Activated CD4-positive, alpha-beta T cell treated with anti-CD3 and anti-CD28 coated beads, Interleukin-2, amount 10 ng/mL, durations not matched to agents 7 days and 5 days (primary cell): Measurements from ENCODE around the gene SPEM2. TPM values are rescaled to one million over a fixed set of nuclear protein-coding genes. Genes with fewer than 3 reads are reported as not detected.

Experiments
- CTCF ChIA-PET: fragments of 350-600 bp; sonication (Branson Sonifier 250); formaldehyde crosslinking; loops from one replicate; lab custom pipeline; 2021; ENCODE audit warnings: antibody characterized with exemption; lab: Charles Lee
- POLR2A ChIA-PET: fragments of 350-600 bp; sonication (Branson Sonifier 250); formaldehyde crosslinking; loops from one replicate; lab custom pipeline; 2021; ENCODE audit warnings: antibody characterized with exemption; lab: Charles Lee
- DNase-seq: peaks from one replicate; pipeline ENCODE4 v3.0.0-alpha.2; 2020
- H3K27ac Mint-ChIP-seq: one replicate; pipeline ENCODE4 v1.8.0; 2021; ENCODE audit warnings: mild to moderate bottlenecking, moderate library complexity, mixed read lengths
- H3K27me3 Mint-ChIP-seq: one replicate; pipeline ENCODE4 v1.8.0; 2021; ENCODE audit warnings: mixed read lengths
- H3K36me3 Mint-ChIP-seq: one replicate; pipeline ENCODE4 v1.8.0; 2021; ENCODE audit warnings: low read depth, mixed read lengths
- H3K4me1 Mint-ChIP-seq: one replicate; pipeline ENCODE4 v1.8.0; 2021; ENCODE audit warnings: mixed read lengths
- H3K4me3 Mint-ChIP-seq: one replicate; pipeline ENCODE4 v1.8.0; 2021; ENCODE audit warnings: mild to moderate bottlenecking, moderate library complexity, mixed read lengths
- H3K9me3 Mint-ChIP-seq: one replicate; pipeline ENCODE4 v1.8.0; 2021; ENCODE audit warnings: mixed read lengths
- total RNA-seq, 2 experiments: library from RNA; stranded (reverse); gene quantifications; one replicate each; pipeline ENCODE4 v1.2.3, GENCODE V29; 2021

Gene SPEM2
- total RNA-seq, 2 experiments from 2014 or later, result not detected

DNA sequence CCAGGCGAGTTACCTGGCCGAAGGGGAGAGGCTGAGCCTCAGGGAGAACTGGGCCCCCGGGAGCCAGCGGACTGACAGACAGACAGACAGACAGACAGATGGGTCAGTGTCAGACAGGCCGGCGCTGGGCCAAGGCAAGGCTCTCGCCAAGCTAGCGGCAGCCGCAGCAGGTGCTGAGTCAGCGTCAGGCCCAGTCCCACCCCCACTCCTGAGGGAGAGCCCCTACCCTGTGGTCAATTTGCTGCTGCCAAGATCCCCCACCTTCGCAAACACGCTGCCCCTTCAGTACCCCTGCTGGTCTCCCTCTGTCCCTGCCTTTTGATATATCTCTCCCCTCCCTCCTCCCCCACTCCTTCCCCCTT, 15.4 kb downstream of the SPEM2 start:
- Mint-ChIP-seq H3K4me3 (peak overlapping the region; percentile 80), H3K27me3 (peaks cover 50% of the 10 kb centered on the region), H3K9me3 (no peaks in the 10 kb centered on the region), H3K36me3 (peaks cover 28% of the 10 kb centered on the region), H3K4me1 (peaks cover 47% of the 10 kb centered on the region), H3K27ac (no peak overlapping the region)
- peak; percentile 19 for DNase-seq
- POLR2A ChIA-PET, result no interaction called here
- CTCF ChIA-PET, result interaction anchor here (0.9 to 1.9 kb wide), 7 partner anchors 14 to 145 kb away, joined by 3 to 10 read pairs (median 4); partner anchors contain the start of gene TMEM95

DNA sequence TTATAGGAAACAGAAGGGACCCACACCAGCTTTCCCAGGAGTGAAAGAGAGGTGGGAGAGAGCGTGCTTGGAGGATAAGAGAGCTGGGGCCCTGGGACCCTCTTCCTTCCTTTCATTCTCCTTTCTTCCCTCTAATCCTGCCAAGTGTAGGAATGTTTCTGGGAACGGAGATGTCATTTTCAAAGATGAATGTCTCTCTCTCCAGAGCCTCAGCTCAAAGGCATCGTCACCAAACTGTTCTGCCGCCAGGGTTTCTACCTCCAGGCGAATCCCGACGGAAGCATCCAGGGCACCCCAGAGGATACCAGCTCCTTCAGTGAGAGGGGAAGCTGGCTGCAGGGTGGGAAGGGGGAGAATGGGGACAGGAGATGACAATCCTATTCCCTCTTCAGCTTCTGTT, 15.8 kb downstream of the SPEM2 start:
- ChIA-PET POLR2A (interaction anchor here (0.5 to 0.6 kb wide), 2 partner anchors 18 to 93 kb away, joined by 3 to 4 read pairs; no protein-coding TSS in a partner anchor), CTCF (interaction anchor here (0.7 to 1.9 kb wide), 7 partner anchors 13 to 145 kb away, joined by 3 to 10 read pairs (median 4); partner anchors contain the start of gene TMEM95)
- Mint-ChIP-seq H3K27me3 (peaks cover 55% of the 10 kb centered on the region), H3K27ac (no peak overlapping the region), H3K36me3 (peaks cover 28% of the 10 kb centered on the region), H3K4me1 (peaks cover 46% of the 10 kb centered on the region), H3K9me3 (no peaks in the 10 kb centered on the region), H3K4me3 (no peak overlapping the region)
- DNase-seq, result no peak

DNA sequence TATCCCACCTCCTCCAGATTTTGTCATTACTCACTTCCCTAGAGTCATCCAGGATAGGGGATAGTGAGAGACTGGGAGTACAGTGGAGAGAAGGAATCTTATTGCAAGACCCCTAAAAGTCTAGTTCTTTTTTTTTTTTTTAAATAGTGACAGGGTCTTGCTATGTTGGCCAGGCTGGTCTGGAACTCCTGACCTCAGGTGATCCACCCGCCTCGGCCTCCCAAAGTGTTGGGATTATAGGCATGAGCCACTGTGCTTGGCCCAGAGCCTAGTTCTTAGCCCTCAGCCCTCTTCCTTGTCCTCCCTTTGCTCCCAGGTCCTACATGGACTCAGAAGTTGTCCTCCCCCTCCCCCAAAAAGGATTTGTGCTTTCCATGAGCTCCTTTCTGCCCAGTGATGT, 16.7 kb downstream of the SPEM2 start:
- no peak overlapping the region for H3K27ac Mint-ChIP-seq
- ChIA-PET CTCF (interaction anchor here (0.7 to 1.9 kb wide), 4 partner anchors 20 to 119 kb away, joined by 3 to 10 read pairs (median 5); partner anchors contain the start of gene TMEM95), POLR2A (no interaction called here)
- no peaks in the 10 kb centered on the region for H3K9me3 Mint-ChIP-seq
- no peak for DNase-seq
- no peak overlapping the region for H3K4me3 Mint-ChIP-seq
- H3K4me1 Mint-ChIP-seq, result peaks cover 42% of the 10 kb centered on the region
- H3K36me3 Mint-ChIP-seq, result peaks cover 29% of the 10 kb centered on the region
- peaks cover 59% of the 10 kb centered on the region for H3K27me3 Mint-ChIP-seq

DNA sequence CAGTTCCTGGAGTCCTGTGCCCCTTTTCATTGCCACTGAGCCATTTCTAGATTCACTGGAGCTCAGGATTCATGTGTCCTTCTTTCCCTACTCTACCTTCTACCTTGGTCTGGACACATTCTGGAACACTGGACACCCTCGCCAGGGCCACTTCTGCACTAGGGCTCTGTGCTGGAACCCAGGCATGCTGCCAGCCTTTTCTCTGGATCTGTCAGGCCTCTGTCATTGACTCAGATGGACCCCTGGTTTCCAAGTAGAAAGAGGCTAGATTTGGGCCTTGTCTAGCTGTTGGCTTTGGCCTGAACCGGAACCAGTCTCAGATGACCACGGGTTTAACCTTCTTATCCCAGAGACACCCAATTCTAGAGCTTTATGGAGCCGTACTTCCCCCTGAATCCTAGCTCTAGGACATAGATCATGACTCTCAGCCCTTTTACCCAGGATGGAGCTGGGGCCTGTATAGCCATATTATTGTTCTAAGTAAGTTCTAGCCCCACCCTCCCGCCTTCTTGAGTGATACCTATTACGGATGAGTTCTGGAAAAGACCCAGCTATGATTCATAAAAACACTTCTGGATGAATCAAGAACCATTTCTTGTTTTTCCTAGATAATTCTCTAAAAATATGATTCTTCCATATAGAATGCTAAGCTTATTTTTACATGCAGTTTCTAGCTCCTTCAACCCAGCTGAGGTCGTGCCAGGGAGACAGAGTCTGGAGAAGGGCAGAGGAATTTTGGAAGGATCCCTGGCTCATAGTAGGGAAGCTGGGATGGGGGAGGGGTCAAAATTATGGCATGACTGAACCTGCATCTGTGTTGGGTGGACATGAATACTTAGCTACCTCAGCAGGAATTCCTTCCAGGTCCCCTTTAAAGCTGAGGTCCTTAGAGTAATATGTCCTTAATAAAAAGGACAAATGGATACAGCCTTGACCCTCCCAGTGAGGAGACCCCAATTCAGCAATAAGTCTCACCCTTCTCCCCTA, 18.4 kb downstream of the SPEM2 start:
- H3K36me3 Mint-ChIP-seq, result peaks cover 27% of the 10 kb centered on the region
- no peak overlapping the region for H3K27ac Mint-ChIP-seq
- H3K27me3 Mint-ChIP-seq, result peaks cover 59% of the 10 kb centered on the region
- ChIA-PET CTCF (interaction anchor here (0.6 to 2.8 kb wide), 13 partner anchors 8 to 171 kb away, joined by 3 to 28 read pairs (median 3); partner anchors contain the start of genes FXR2, SENP3, SPEM3 and TMEM102), POLR2A (no interaction called here)
- DNase-seq, result no peak
- peaks cover 31% of the 10 kb centered on the region for H3K4me1 Mint-ChIP-seq
- no peaks in the 10 kb centered on the region for H3K9me3 Mint-ChIP-seq
- no peak overlapping the region for H3K4me3 Mint-ChIP-seq

DNA sequence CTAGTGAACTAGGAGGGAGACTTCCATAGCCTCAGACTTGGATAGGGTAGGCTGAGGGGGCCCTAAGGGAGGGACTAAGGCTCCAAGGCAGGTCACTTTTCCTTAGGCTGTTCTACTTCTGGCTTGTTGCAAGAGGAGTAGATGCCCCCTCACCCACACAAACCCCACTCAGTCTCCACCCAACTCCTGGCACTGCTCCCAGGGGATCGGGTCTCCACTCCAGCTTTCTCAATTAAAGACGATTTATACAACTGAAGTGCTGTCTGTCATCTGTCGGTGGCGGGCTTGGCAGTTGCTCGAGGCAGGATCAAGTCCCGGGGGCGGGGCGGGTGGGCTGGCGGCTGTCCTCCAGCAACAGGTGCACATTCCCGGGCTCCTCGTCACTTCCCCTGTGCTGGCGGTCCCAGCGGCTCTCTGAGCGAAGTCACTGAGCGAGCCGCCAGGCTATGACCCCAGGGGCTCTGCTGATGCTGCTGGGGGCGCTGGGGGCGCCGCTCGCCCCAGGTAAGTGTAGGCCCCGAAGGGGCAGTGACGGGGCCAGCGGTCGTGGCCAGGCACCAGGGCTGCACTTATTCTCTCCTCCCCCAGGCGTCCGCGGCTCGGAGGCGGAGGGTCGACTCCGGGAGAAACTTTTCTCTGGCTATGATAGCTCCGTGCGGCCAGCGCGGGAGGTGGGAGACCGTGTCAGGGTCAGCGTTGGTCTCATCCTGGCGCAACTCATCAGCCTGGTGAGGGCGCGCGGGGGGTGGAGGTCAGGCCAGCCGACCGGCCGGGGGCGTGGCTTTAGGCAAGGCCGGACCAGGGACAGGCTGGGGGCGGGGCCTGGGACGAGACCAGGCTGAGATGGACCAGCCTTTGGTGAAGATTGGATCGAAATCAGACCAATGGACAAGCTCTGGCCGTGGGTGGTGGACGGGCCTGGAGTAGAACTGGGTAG, 19.5 kb downstream of the SPEM2 start, which contains the start of gene CHRNB1:
Gene CHRNB1, plus strand, starts transcription at position 380 of the 937 bp plus-strand sequence. Its CDS starts 67 bp downstream, at position 447.
- CTCF ChIA-PET, result interaction anchor here (0.5 to 2.8 kb wide), 11 partner anchors 9 to 170 kb away, joined by 3 to 28 read pairs (median 3); partner anchors contain the start of genes FXR2, SENP3, SOX15 and TMEM102
- POLR2A ChIA-PET, result no interaction called here
- DNase-seq, result no peak

DNA sequence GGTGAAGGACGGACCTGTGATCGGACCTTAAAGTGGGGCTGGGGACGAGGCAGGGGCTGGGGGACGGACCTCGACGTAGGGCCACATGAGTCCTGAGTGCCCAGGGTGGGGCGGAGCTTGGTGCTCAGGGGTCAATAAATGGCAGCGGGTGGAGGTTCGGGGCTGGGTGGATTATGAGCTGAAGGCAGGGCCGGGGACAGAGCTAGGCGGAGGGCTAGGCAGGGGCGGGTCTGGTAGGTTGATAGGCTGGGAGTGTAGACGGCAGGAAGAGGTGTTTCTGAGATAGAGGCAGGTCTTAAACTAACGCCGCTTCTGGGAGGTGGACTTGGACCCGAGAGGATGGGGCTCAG, 20.2 kb downstream of the SPEM2 start:
- H3K27ac Mint-ChIP-seq, result peak overlapping the region; percentile 33
- peaks cover 23% of the 10 kb centered on the region for H3K36me3 Mint-ChIP-seq
- ChIA-PET CTCF (interaction anchor here (0.5 to 2.8 kb wide), 6 partner anchors 9 to 144 kb away, joined by 3 to 28 read pairs (median 6); partner anchors contain the start of genes SENP3, SOX15 and TMEM102), POLR2A (interaction anchor here (0.6 kb wide), 1 partner anchor 41 kb away, joined by 4 read pairs; the partner anchor contains the start of gene TMEM256)
- H3K4me1 Mint-ChIP-seq, result peaks cover 23% of the 10 kb centered on the region
- H3K27me3 Mint-ChIP-seq, result peaks cover 49% of the 10 kb centered on the region
- peak overlapping the region; percentile 72 for H3K4me3 Mint-ChIP-seq
- no peaks in the 10 kb centered on the region for H3K9me3 Mint-ChIP-seq
- peak; percentile 47 for DNase-seq

More for the DNA sequence above, 19.5 kb downstream of the SPEM2 start, which contains the start of gene CHRNB1:
- Mint-ChIP-seq H3K27ac (peak within 1 kb of the TSS; percentile 33), H3K4me1 (peaks cover 26% of the 10 kb centered on the region), H3K36me3 (peaks cover 23% of the 10 kb centered on the region), H3K4me3 (peak within 1 kb of the TSS; percentile 72), H3K9me3 (no peaks in the 10 kb centered on the region), H3K27me3 (peaks cover 55% of the 10 kb centered on the region)

DNA sequence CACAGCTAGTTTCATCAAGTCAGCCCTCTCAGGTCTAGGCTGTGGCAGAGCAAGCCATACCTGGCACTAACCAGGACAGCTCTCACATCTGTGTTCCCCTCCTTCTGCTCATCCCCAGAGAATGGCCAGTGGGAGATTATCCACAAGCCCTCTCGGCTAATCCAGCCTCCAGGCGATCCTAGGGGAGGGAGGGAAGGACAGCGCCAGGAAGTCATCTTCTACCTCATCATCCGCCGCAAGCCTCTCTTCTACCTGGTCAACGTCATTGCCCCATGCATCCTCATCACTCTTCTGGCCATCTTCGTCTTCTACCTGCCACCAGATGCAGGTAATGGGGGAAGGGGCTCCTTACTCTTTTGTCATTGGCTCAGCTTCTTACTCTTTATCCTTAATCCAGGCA, 23.0 kb downstream of the SPEM2 start:
- Mint-ChIP-seq H3K9me3 (no peaks in the 10 kb centered on the region), H3K4me1 (peaks cover 28% of the 10 kb centered on the region), H3K27ac (no peak overlapping the region), H3K36me3 (peaks cover 27% of the 10 kb centered on the region), H3K27me3 (peaks cover 33% of the 10 kb centered on the region), H3K4me3 (no peak overlapping the region)
- ChIA-PET CTCF (interaction anchor here (1.3 kb wide), 1 partner anchor 112 kb away, joined by 3 read pairs; no protein-coding TSS in a partner anchor), POLR2A (interaction anchor here (0.7 kb wide), 1 partner anchor 139 kb away, joined by 3 read pairs; no protein-coding TSS in a partner anchor)
- no peak for DNase-seq

DNA sequence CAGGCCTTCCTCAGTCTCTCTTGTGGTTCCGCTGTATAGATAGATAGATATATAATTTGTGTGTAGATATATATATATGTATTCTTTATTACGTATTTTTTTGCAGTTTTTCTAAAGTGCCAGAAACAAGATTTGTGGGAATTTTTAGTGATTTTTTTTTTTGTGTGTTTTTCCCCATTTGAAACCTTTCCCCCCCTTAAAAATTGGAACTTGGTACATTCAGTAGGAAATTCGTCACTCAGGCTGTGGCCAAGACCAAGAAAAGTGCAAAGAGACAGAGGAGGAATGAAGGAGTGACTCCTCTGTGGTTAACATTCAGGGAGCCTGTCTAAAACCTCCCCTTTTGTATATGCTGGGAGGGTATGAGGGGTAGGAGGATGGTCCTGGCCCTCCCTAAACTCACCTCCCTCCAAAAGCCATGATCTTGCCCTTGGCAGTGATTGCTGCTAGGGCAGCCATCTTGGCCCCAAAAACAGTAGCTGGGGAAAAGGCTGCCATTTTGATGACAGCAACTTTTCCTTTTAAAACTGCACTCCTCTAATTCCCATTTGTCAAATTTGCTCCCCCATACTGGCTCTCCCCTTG, 34.6 kb downstream of the SPEM2 start:
- peaks cover 25% of the 10 kb centered on the region for H3K4me1 Mint-ChIP-seq
- ChIA-PET CTCF (interaction anchor here (1.6 to 3.5 kb wide), 2 partner anchors 16 to 23 kb away, joined by 4 to 14 read pairs; no protein-coding TSS in a partner anchor), POLR2A (interaction anchor here (0.8 kb wide), 1 partner anchor 24 kb away, joined by 5 read pairs; the partner anchor contains the start of gene POLR2A)
- H3K36me3 Mint-ChIP-seq, result peaks cover 37% of the 10 kb centered on the region
- no peak overlapping the region for H3K4me3 Mint-ChIP-seq
- H3K27me3 Mint-ChIP-seq, result no peaks in the 10 kb centered on the region
- H3K27ac Mint-ChIP-seq, result no peak overlapping the region
- no peak for DNase-seq
- H3K9me3 Mint-ChIP-seq, result no peaks in the 10 kb centered on the region

DNA sequence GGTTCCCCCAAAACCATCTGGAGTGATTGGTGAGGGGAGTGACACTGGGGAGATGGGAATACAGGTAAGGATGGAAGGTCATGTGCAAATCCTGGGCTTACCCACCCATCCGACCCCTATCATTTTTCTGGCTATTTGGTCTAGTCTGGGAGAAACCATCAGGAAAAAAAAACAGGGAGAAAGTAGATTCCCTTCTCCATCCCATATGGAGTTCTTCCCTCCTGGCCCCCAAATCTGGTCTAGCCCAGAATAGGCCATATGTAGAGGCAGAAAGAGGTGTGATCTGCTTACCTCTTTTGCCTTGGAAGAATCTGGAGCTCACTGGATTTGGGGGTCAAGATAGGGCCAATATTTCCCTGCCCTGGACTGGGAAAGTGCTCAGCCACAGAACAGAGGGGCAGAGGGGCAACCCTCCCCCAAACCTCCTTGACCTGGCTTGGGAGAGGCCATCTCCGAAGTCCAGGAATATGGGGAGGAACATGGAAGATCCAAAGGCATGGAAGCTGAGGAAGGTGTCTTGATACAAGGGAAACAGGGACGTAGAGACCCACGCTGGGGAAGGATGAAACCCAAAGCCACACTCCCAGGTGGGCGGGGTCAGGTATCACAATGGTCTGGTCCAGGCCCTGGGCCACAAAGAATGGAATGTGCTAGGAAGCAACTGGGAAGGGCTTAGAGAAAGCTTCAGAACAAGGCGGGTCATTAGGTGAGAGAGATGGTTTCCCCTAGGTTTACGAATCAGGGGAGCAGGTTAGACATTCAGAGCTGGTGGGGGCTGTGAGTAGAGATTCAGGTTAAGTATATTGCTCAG, 35.6 kb downstream of the SPEM2 start:
- POLR2A ChIA-PET, result no interaction called here
- no peak for DNase-seq
- Mint-ChIP-seq H3K9me3 (no peaks in the 10 kb centered on the region), H3K27ac (no peak overlapping the region), H3K4me1 (peaks cover 22% of the 10 kb centered on the region), H3K4me3 (no peak overlapping the region), H3K36me3 (peaks cover 37% of the 10 kb centered on the region), H3K27me3 (no peaks in the 10 kb centered on the region)
- CTCF ChIA-PET, result interaction anchor here (0.7 to 3.5 kb wide), 4 partner anchors 9 to 96 kb away, joined by 3 to 14 read pairs (median 4); partner anchors contain the start of gene SLC35G6

DNA sequence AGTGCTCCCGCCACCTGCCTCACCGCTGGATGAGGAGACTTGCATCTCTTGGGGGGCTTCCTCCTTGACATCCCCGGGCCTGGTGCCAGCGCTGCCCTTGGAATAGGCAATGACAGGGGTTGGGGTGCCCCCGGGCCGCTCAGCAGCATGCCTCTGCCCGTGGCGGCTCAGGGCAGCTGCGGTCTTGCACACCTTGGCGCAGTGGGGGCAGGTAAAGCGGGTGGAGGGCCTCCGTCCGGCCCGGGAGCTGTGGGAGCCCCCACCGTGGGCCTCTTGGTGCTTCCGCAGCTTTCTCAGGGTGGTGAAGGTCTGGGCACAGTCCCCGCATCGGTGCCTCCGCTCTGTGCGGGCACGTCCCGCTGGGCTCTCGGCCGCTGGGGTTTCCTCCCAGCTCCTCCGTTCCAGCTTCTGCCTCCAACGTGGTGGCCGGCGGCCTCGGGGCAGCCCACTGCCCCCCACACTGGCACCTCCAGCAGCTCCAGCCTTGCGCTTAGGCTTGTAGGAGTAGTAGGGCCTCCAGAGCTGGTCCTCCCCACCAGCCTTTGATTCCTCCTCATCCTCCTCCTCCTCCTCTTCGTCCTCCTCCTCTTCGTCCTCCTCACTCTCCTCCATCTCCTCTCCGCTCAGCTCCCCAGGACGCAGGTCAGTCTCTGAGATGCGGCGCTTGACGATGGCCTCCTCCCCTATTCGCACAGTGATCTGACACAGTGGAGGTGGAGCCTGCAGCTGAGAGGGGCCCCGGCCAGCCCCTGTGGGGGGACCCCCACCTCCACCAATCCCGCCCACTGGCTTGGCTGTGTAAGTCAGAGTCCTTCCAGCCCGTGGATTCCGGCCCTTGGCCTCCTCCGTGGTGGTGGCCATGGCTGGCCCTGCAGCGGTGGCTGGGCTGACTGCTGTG, 37.3 kb downstream of the SPEM2 start:
- H3K9me3 Mint-ChIP-seq, result no peaks in the 10 kb centered on the region
- no peak overlapping the region for H3K4me3 Mint-ChIP-seq
- CTCF ChIA-PET, result interaction anchor here (0.6 to 3.5 kb wide), 5 partner anchors 19 to 139 kb away, joined by 3 to 14 read pairs (median 3); partner anchors contain the start of gene SLC35G6
- no peaks in the 10 kb centered on the region for H3K27me3 Mint-ChIP-seq
- peaks cover 22% of the 10 kb centered on the region for H3K4me1 Mint-ChIP-seq
- H3K27ac Mint-ChIP-seq, result no peak overlapping the region
- H3K36me3 Mint-ChIP-seq, result peaks cover 27% of the 10 kb centered on the region
- DNase-seq, result no peak
- POLR2A ChIA-PET, result no interaction called here
